ENCODE measurements around the gene FIGNL2. TPM values are rescaled to one million over a fixed set of nuclear protein-coding genes. Genes with fewer than 3 reads are reported as not detected.

Gene FIGNL2
- total and polyA plus RNA-seq, 2 experiments from 2014 or later: 0.13 to 0.32 TPM

DNA sequence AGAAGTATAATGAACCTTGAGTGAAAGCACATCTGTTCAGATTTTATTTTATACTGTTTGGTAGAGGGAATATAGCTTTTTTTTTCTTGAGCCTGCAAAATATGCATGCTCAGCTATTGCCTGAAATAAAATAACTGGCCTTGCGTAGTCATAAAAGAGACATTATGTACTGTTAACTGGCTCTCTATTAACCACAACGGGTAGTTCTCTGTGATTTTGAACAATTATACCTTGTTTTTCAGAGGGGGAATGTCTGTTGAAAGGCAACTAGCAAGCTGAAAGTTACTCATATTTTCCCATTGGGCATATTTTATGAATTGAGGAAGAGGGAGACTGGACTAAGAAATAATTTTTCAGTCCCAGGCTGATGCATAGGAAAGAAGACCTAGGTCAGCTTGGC is 62.6 kb downstream of the FIGNL2 start:
- H3K36me3 ChIP-seq (ENCODE audit: low read depth): peaks cover 25% of the 10 kb centered on the region; the same call in 1 of the 2 replicates
- no peak for TF ChIP-seq EZH2 (IDR thresholded peaks at IDR 0.05; ENCODE audit: insufficient read depth, poor library complexity, severe bottlenecking)
- no peak for TF ChIP-seq EZH2phosphoT487 (IDR thresholded peaks at IDR 0.05; ENCODE audit: insufficient read depth, low read depth)
- H3K27me3 ChIP-seq (replicated peaks; ENCODE audit: insufficient read depth): no peaks in the 10 kb centered on the region
- peaks cover 19% of the 10 kb centered on the region for H3F3A ChIP-seq (ENCODE audit: insufficient read depth)
- no peaks in the 10 kb centered on the region for H4K20me1 ChIP-seq (ENCODE audit: insufficient read depth)
- H3K9ac ChIP-seq: no peak overlapping the region
- H3K27ac ChIP-seq: no peak overlapping the region
- H3K4me1 ChIP-seq (ENCODE audit: insufficient read depth): peaks cover 21% of the 10 kb centered on the region
- H3K4me2 ChIP-seq (ENCODE audit: unreplicated experiment): no peak overlapping the region
- no peak for DNase-seq
- in situ Hi-C loops (cut with MboI): no loop called here
- H2AFZ ChIP-seq: no peak overlapping the region
- no peaks in the 10 kb centered on the region for H3K9me2 ChIP-seq (ENCODE audit: insufficient read depth)
- 79 to 83% methylated on average over 2 of the region's 2 CpGs for WGBS, 2 experiments (ENCODE audit: low coverage in 1 of 2, low lambda C conversion rate in 2 of 2, missing lambda C conversion rate in 2 of 2)
- H3K4me3 ChIP-seq: no peak overlapping the region
- H3K9me3 ChIP-seq (ENCODE audit: low read depth): no peaks in the 10 kb centered on the region
- no peaks in the 10 kb centered on the region for H3K79me2 ChIP-seq (ENCODE audit: insufficient read depth)

GRCh38 chr12:51784688-51785087 is 63.8 kb downstream of the FIGNL2 start:
- in situ Hi-C loops (cut with MboI): no loop called here

GRCh38 chr12:51779876-51780275 is 68.6 kb downstream of the FIGNL2 start:
- Histone ChIP-seq H3F3A (ENCODE audit: insufficient read depth) (0 out of 2 replicates have a peak, but pooled peaks cover 2% of the 10 kb centered on the region), H3K79me2 (ENCODE audit: insufficient read depth) (no peaks in the 10 kb centered on the region), H4K20me1 (ENCODE audit: insufficient read depth) (no peaks in the 10 kb centered on the region), H3K4me2 (ENCODE audit: unreplicated experiment) (no peak overlapping the region), H3K36me3 (ENCODE audit: low read depth) (peaks cover 32% of the 10 kb centered on the region; the same call in 1 of the 2 replicates), H3K27ac (no peak overlapping the region), H3K9ac (no peak overlapping the region), H3K9me2 (ENCODE audit: insufficient read depth) (no peaks in the 10 kb centered on the region), H3K9me3 (ENCODE audit: low read depth) (no peaks in the 10 kb centered on the region), H2AFZ (no peak overlapping the region), H3K4me1 (ENCODE audit: insufficient read depth) (peaks cover 6% of the 10 kb centered on the region; the same call in 1 of the 2 replicates), H3K4me3 (no peak overlapping the region), H3K27me3 (replicated peaks; ENCODE audit: insufficient read depth) (no peaks in the 10 kb centered on the region)
- no peak for DNase-seq
- in situ Hi-C loops (cut with MboI): no loop called here
- 92 to 94% methylated on average over 5 of the region's 5 CpGs for WGBS, 2 experiments (ENCODE audit: low coverage in 1 of 2, low lambda C conversion rate in 2 of 2, missing lambda C conversion rate in 2 of 2)
- TF ChIP-seq EZH2 (IDR thresholded peaks at IDR 0.05; ENCODE audit: insufficient read depth, poor library complexity, severe bottlenecking): no peak
- no peak for TF ChIP-seq EZH2phosphoT487 (IDR thresholded peaks at IDR 0.05; ENCODE audit: insufficient read depth, low read depth)

More at GRCh38 chr12:51784688-51785087, 63.8 kb downstream of the FIGNL2 start:
- H3F3A ChIP-seq (ENCODE audit: insufficient read depth): peaks cover 19% of the 10 kb centered on the region
- WGBS, 2 experiments (ENCODE audit: low coverage in 1 of 2, low lambda C conversion rate in 2 of 2, missing lambda C conversion rate in 2 of 2): 83 to 84% methylated on average over 3 of the region's 3 CpGs
- H3K9me3 ChIP-seq (ENCODE audit: low read depth): no peaks in the 10 kb centered on the region
- no peaks in the 10 kb centered on the region for H3K79me2 ChIP-seq (ENCODE audit: insufficient read depth)
- peaks cover 18% of the 10 kb centered on the region; the same call in 1 of the 2 replicates for H3K36me3 ChIP-seq (ENCODE audit: low read depth)
- H3K4me1 ChIP-seq (ENCODE audit: insufficient read depth): peaks cover 21% of the 10 kb centered on the region
- no peak overlapping the region for H3K9ac ChIP-seq
- no peak overlapping the region for H2AFZ ChIP-seq
- H4K20me1 ChIP-seq (ENCODE audit: insufficient read depth): no peaks in the 10 kb centered on the region
- DNase-seq: no peak
- H3K4me3 ChIP-seq: no peak overlapping the region
- no peak for TF ChIP-seq EZH2 (IDR thresholded peaks at IDR 0.05; ENCODE audit: insufficient read depth, poor library complexity, severe bottlenecking)
- TF ChIP-seq EZH2phosphoT487 (IDR thresholded peaks at IDR 0.05; ENCODE audit: insufficient read depth, low read depth): no peak
- H3K27me3 ChIP-seq (replicated peaks; ENCODE audit: insufficient read depth): no peaks in the 10 kb centered on the region
- no peaks in the 10 kb centered on the region for H3K9me2 ChIP-seq (ENCODE audit: insufficient read depth)
- H3K4me2 ChIP-seq (ENCODE audit: unreplicated experiment): no peak overlapping the region
- no peak overlapping the region for H3K27ac ChIP-seq

DNA sequence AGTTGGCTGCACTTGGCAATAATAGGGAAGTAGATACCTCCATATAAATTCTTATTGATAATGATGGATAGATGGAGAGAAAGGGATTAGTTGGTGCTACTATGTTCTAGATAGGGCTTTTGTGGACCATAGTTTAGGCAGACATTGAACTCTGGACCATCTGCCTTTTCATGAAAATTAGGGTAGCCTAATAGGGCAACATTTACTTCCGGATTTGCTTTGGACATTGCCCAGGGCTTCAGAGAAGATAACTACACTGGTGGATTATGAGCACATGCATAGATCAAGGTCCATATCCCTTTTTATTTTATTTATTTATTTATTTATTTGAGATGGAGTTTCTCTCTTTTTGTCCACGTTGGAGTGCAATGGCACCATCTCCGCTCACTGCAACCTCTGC is 70.5 kb downstream of the FIGNL2 start:
- H3K27me3 ChIP-seq (replicated peaks; ENCODE audit: insufficient read depth): no peaks in the 10 kb centered on the region
- H3K9ac ChIP-seq: no peak overlapping the region
- H2AFZ ChIP-seq: no peak overlapping the region
- in situ Hi-C loops (cut with MboI): no loop called here
- H3K36me3 ChIP-seq (ENCODE audit: low read depth): peaks cover 38% of the 10 kb centered on the region
- DNase-seq: no peak
- H3K79me2 ChIP-seq (ENCODE audit: insufficient read depth): no peaks in the 10 kb centered on the region
- no peak overlapping the region for H3K4me3 ChIP-seq
- no peak for TF ChIP-seq EZH2phosphoT487 (IDR thresholded peaks at IDR 0.05; ENCODE audit: insufficient read depth, low read depth)
- no peak for TF ChIP-seq EZH2 (IDR thresholded peaks at IDR 0.05; ENCODE audit: insufficient read depth, poor library complexity, severe bottlenecking)
- H3K9me3 ChIP-seq (ENCODE audit: low read depth): no peaks in the 10 kb centered on the region
- no peak overlapping the region for H3K27ac ChIP-seq
- peaks cover 8% of the 10 kb centered on the region; the same call in 1 of the 2 replicates for H3F3A ChIP-seq (ENCODE audit: insufficient read depth)
- H3K9me2 ChIP-seq (ENCODE audit: insufficient read depth): no peaks in the 10 kb centered on the region
- no peaks in the 10 kb centered on the region for H4K20me1 ChIP-seq (ENCODE audit: insufficient read depth)
- peaks cover 15% of the 10 kb centered on the region for H3K4me1 ChIP-seq (ENCODE audit: insufficient read depth)
- WGBS, 2 experiments (ENCODE audit: low coverage in 1 of 2, low lambda C conversion rate in 2 of 2, missing lambda C conversion rate in 2 of 2): 96 to 100% methylated on average over 3 of the region's 3 CpGs
- no peak overlapping the region for H3K4me2 ChIP-seq (ENCODE audit: unreplicated experiment)
